Natural killer cell (primary cell): ENCODE measurements around the gene TCERG1L. TPM values are rescaled to one million over a fixed set of nuclear protein-coding genes. Genes with fewer than 3 reads are reported as not detected.
A peak's percentile ranks its signal among the peaks of the same experiment; 100 is the strongest.

Experiments
- ATAC-seq, 3 donors: fragments of 150-1000 bp in 2 of 3; fragments of 200-7000 bp in 1 of 3; cut with Tn5 transposase; 1 replicate in 1 of 3; 2 replicates in 2 of 3; pipeline ENCODE4 v1.10.0; 2021; ENCODE audit warnings: mild to moderate bottlenecking in 2 of 3, moderate library complexity in 2 of 3
- DNase-seq, 2 donors: peaks; one replicate each; pipeline versions ENCODE4 v3.0.0 to v3.0.0-alpha.2; 2013 to 2021; ENCODE audit warnings: mixed read lengths in 1 of 2
- H3K27ac ChIP-seq: one replicate; pipeline ENCODE4 v1.5.1; 2013; ENCODE audit warnings: mild to moderate bottlenecking, low read length
- H3K27me3 ChIP-seq: one replicate; pipeline ENCODE4 v1.6.1; 2013; ENCODE audit warnings: low read length; ENCODE audit not compliant: control insufficient read depth, insufficient read depth
- H3K36me3 ChIP-seq: one replicate; pipeline ENCODE4 v1.6.1; 2013; ENCODE audit warnings: low read length; ENCODE audit not compliant: control insufficient read depth, insufficient read depth
- H3K4me1 ChIP-seq: one replicate; pipeline ENCODE4 v1.6.1; 2013; ENCODE audit warnings: low read length; ENCODE audit not compliant: control insufficient read depth, insufficient read depth
- H3K4me3 ChIP-seq: one replicate; pipeline ENCODE4 v1.5.1; 2013; ENCODE audit warnings: low read length
- H3K9me3 ChIP-seq: one replicate; pipeline ENCODE4 v1.6.1; 2013; ENCODE audit warnings: low read length; ENCODE audit not compliant: control insufficient read depth, insufficient read depth
- H3K27ac Mint-ChIP-seq, 2 donors: one replicate each; pipeline ENCODE4 v1.8.0; 2022; ENCODE audit warnings: mild to moderate bottlenecking in 2 of 2, mixed read lengths in 2 of 2, moderate library complexity in 1 of 2
- H3K27me3 Mint-ChIP-seq, 2 donors: one replicate each; pipeline ENCODE4 v1.8.0; 2022; ENCODE audit warnings: low read depth in 2 of 2, mixed read lengths in 2 of 2
- H3K36me3 Mint-ChIP-seq: one replicate; pipeline ENCODE4 v1.8.0; 2022; ENCODE audit warnings: mixed read lengths
- H3K4me1 Mint-ChIP-seq, 2 donors: one replicate each; pipeline ENCODE4 v1.8.0; 2022; ENCODE audit warnings: mixed read lengths in 2 of 2
- H3K4me3 Mint-ChIP-seq: one replicate; pipeline ENCODE4 v1.8.0; 2022; ENCODE audit warnings: mild to moderate bottlenecking, moderate library complexity, mixed read lengths
- H3K9me3 Mint-ChIP-seq, 2 donors: one replicate each; pipeline ENCODE4 v1.8.0; 2022; ENCODE audit warnings: mixed read lengths in 2 of 2
- WGBS: methylation state at CpG from one replicate; pipeline ENCODE4 v1.1.7; 2013; ENCODE audit warnings: missing lambda C conversion rate; ENCODE audit not compliant: insufficient coverage; 5-methylcytosine and 5-hydroxymethylcytosine counted together
- intact Hi-C: fragments of 100-400 bp; cut with micrococcal nuclease; formaldehyde crosslinking; loops from one replicate; pipeline ENCODE4 v1.14.2; 2022
- total RNA-seq, 4 donors: library from RNA; stranded (reverse); fragments of 120-200 nt in 1 of 4; gene quantifications; one replicate each; pipeline versions ENCODE4 v1.2.3 to v1.2.4, GENCODE V29; 2013 to 2022
- TF ChIP-seq, protein P1 (sequence below): fragments of 200-600 bp; IDR thresholded peaks from one replicate; pipeline ENCODE4 v1.8.0; 2022; ENCODE audit warnings: antibody characterized with exemption

TCERG1L gene
- total RNA-seq, 3 donors from 2014 or later (not counting 1 experiment from before 2014, with no cell fraction given), result 0.48 TPM; not detected in 2

DNA sequence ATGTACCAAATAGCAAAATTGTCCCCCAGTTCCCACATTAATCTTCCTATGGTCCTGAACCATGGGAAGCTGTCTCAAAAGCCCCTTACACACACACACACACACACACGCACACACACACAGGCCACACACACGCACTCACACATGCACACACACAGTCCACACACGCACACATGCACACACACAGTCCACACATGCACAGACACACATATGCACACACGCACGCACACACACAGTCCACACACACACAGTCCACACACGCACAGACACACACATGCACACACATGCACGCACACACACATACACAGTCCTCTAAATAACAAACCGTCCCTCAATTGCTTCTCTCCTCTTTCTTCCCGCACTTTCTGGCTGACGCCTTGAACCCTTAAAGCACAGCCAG, 265.3 kb downstream of the TCERG1L start:
- no peak overlapping the region for H3K27ac Mint-ChIP-seq
- H3K27me3 Mint-ChIP-seq, result no peaks in the 10 kb centered on the region
- 85% methylated on average over 10 of the region's 10 CpGs for WGBS

DNA sequence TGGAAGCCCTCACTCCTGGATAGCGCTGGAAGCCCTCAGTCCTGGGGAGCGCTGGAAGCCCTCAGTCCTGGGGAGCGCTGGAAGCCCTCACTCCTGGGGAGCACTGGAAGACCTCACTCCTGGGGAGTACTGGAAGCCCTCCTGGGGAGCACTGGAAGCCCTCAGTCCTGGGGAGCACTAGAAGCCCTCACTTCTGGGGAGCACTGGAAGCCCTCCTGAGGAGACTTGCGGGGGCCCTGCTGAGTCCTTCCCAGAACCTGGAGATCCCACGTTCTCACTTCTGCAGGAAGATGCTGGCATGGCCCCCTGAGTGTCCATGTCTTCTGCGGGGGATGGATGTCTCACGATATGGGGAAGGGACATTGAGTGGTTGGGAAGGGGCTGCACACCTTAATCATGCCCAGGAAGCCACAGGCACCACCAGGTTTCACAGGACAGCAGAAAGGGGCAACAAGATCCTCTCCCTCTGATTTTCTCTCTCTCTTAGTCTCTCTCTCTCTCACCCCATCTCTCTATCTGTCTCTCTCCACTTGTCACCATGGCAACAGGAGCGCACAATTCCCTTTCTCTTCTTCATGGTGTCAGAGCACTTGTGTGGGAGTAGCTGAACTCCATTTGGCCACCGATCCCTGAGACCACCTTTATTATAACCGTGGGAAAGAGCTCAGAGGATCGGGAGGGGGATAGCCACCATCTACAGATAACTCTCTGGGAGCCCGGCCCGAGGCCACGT, 267.0 kb downstream of the TCERG1L start:
- TF ChIP-seq, protein P1, sequence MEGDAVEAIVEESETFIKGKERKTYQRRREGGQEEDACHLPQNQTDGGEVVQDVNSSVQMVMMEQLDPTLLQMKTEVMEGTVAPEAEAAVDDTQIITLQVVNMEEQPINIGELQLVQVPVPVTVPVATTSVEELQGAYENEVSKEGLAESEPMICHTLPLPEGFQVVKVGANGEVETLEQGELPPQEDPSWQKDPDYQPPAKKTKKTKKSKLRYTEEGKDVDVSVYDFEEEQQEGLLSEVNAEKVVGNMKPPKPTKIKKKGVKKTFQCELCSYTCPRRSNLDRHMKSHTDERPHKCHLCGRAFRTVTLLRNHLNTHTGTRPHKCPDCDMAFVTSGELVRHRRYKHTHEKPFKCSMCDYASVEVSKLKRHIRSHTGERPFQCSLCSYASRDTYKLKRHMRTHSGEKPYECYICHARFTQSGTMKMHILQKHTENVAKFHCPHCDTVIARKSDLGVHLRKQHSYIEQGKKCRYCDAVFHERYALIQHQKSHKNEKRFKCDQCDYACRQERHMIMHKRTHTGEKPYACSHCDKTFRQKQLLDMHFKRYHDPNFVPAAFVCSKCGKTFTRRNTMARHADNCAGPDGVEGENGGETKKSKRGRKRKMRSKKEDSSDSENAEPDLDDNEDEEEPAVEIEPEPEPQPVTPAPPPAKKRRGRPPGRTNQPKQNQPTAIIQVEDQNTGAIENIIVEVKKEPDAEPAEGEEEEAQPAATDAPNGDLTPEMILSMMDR, result no peak
- H3K4me1 Mint-ChIP-seq, result no peaks in the 10 kb centered on the region
- H3K27ac Mint-ChIP-seq, result no peak overlapping the region
- Histone ChIP-seq H3K27ac (no peak overlapping the region), H3K9me3 (peaks cover 5% of the 10 kb centered on the region), H3K27me3 (no peaks in the 10 kb centered on the region), H3K4me1 (no peaks in the 10 kb centered on the region), H3K4me3 (no peak overlapping the region), H3K36me3 (no peaks in the 10 kb centered on the region)
- no peaks in the 10 kb centered on the region for H3K36me3 Mint-ChIP-seq
- WGBS, result 80% methylated on average over 14 of the region's 14 CpGs
- ATAC-seq, result no peak
- H3K9me3 Mint-ChIP-seq, result no peaks in the 10 kb centered on the region
- intact Hi-C loops, result no loop called here
- no peak for DNase-seq
- no peak overlapping the region for H3K4me3 Mint-ChIP-seq
- H3K27me3 Mint-ChIP-seq, result no peaks in the 10 kb centered on the region

More for the DNA sequence above, 265.3 kb downstream of the TCERG1L start:
- Histone ChIP-seq H3K4me1 (no peaks in the 10 kb centered on the region), H3K27me3 (no peaks in the 10 kb centered on the region), H3K27ac (no peak overlapping the region), H3K9me3 (peaks cover 5% of the 10 kb centered on the region), H3K36me3 (no peaks in the 10 kb centered on the region), H3K4me3 (no peak overlapping the region)
- H3K4me3 Mint-ChIP-seq, result no peak overlapping the region
- TF ChIP-seq, protein P1, result no peak
- H3K9me3 Mint-ChIP-seq, result no peaks in the 10 kb centered on the region
- no peaks in the 10 kb centered on the region for H3K4me1 Mint-ChIP-seq
- no peaks in the 10 kb centered on the region for H3K36me3 Mint-ChIP-seq
- DNase-seq (no peak), ATAC-seq (peak in 1 of 3 donors; percentile 46)
- intact Hi-C loops, result no loop called here

DNA sequence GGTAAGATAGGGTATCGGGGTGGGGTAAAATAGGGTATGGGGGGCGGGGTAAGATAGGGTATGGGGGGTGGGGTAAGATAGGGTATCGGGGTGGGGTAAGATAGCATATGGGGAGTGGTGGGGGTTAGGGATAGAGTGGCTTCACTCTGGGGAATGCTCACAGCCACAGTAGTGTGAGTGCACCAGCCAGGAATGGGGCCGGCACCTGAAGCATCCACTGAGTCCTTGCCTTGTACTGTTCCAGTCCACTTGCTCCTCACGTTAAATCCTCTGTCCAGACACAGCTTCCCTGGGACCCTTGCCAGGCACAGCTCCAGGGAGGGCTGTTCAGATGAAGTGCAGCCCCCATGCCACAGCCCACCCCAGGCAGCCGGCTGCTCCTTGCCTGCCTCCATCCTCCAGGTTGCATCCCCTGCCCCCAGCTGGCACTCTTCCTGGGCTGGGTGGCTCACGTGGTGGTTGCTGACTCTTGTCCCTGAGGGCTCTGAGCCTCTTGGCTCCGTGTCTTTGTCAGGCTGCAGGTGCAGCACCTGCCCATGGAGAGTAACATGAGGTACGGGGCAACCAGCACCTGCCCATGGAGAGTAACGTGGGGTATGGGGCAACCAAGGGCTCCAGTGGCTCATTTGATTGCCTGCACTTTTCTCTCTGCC, 268.4 kb downstream of the TCERG1L start:
- intact Hi-C loops, result no loop called here
- H3K36me3 Mint-ChIP-seq, result no peaks in the 10 kb centered on the region

More for the DNA sequence above, 268.4 kb downstream of the TCERG1L start:
- H3K27ac Mint-ChIP-seq, result no peak overlapping the region
- no peaks in the 10 kb centered on the region for H3K4me1 Mint-ChIP-seq
- H3K9me3 Mint-ChIP-seq, result no peaks in the 10 kb centered on the region
- no peaks in the 10 kb centered on the region for H3K4me1 ChIP-seq
- TF ChIP-seq, protein P1, result no peak
- H3K4me3 Mint-ChIP-seq, result no peak overlapping the region
- ATAC-seq (no peak), DNase-seq (no peak)
- 81% methylated on average over 7 of the region's 10 CpGs for WGBS
- H3K27ac ChIP-seq, result no peak overlapping the region
- H3K36me3 ChIP-seq, result no peaks in the 10 kb centered on the region
- no peak overlapping the region for H3K4me3 ChIP-seq
- H3K9me3 ChIP-seq, result peaks cover 5% of the 10 kb centered on the region
- H3K27me3 ChIP-seq, result no peaks in the 10 kb centered on the region
- H3K27me3 Mint-ChIP-seq, result no peaks in the 10 kb centered on the region
